Measurements from ENCODE around the gene PDLIM1. TPM values are rescaled to one million over a fixed set of nuclear protein-coding genes. Genes with fewer than 3 reads are reported as not detected.

PDLIM1 gene
- 100 to 1,000 TPM in 1 of 2 donors, 10 to 100 TPM in 1; 79.9 to 117 TPM for polyA plus RNA-seq

- no peaks in the 10 kb centered on the region for H3K27me3 ChIP-seq (ENCODE audit: control insufficient read depth in 1 of 2, insufficient read depth in 2 of 2, low read length in 2 of 2)
- 1% methylated on average over 87 to 119 of the region's 119 CpGs for WGBS, 2 donors
- no peaks in the 10 kb centered on the region for H3K9me3 ChIP-seq (ENCODE audit: control insufficient read depth in 2 of 2, insufficient read depth in 1 of 2, low read depth in 1 of 2, low read length in 1 of 2)
- no peaks in the 10 kb centered on the region for H3K36me3 ChIP-seq (ENCODE audit: control insufficient read depth in 2 of 2, insufficient read depth in 2 of 2, low read length in 1 of 2)
- H3K27ac ChIP-seq (ENCODE audit: low read depth in 2 of 2, low read length in 1 of 2): peak within 1 kb of the TSS; percentile 84 to 85
- peak within 1 kb of the TSS; percentile 71 to 97 for H3K4me3 ChIP-seq (ENCODE audit: low read depth in 1 of 2, low read length in 2 of 2)
- H3K4me1 ChIP-seq (ENCODE audit: control insufficient read depth in 2 of 2, insufficient read depth in 2 of 2, low read length in 1 of 2): peaks cover 11 to 21% of the 10 kb centered on the region in 2 donors
Measured at GRCh38 chr10:95290461-95291364, at the start of gene PDLIM1. Gene PDLIM1 (minus strand): TSS chr10:95291003. CDS start chr10:95290915, 88 bp downstream.

GRCh38 chr10:95339863-95340262, 49.1 kb upstream of the PDLIM1 start:
- Histone ChIP-seq H3K36me3 (ENCODE audit: control insufficient read depth in 2 of 2, insufficient read depth in 2 of 2, low read length in 1 of 2) (peaks cover 0 to 16% of the 10 kb centered on the region in 2 donors), H3K4me3 (ENCODE audit: low read depth in 1 of 2, low read length in 2 of 2) (no peak overlapping the region), H3K9me3 (ENCODE audit: control insufficient read depth in 2 of 2, insufficient read depth in 1 of 2, low read depth in 1 of 2, low read length in 1 of 2) (no peaks in the 10 kb centered on the region), H3K4me1 (ENCODE audit: control insufficient read depth in 2 of 2, insufficient read depth in 2 of 2, low read length in 1 of 2) (peaks cover 0 to 10% of the 10 kb centered on the region in 2 donors), H3K27me3 (ENCODE audit: control insufficient read depth in 1 of 2, insufficient read depth in 2 of 2, low read length in 2 of 2) (no peaks in the 10 kb centered on the region), H3K27ac (ENCODE audit: low read depth in 2 of 2, low read length in 1 of 2) (no peak overlapping the region)
- 100% methylated on average over 1 of the region's 1 CpG for WGBS, 2 donors

DNA sequence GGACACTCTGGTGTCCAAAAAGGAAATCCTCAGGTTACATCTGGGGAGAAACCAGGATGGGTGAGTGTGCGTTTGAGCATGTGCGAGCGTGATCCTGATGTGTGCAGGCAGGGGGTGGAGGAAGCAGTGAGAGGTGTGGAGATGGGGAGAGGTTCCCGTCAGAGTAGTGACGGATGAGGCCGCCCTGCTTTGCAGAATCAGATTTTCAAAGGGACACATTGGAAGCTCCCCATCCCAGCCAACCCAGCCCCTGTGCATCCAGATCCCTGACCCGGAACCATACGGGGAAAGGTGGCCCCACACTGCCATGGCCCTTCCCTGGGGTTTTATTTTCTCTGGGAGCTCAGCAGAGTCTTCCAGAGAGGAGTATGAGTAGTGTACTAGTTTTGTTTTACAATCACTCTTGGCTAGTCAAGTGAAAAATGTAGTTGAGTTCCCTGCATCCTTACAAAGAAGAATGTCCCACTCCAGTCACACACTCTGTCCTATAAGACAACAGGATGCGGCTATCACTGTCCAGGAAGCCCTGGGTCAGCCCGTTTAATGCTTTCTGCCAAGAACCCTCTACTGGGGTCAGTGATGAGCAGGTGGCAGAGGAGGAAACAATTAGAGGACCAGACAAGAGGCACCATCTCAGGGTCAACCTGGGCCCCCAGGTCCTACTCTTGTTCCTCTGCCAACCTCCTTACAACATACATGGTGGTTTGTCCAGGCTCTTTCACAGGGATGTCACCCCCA, 46.8 kb upstream of the PDLIM1 start:
- no peaks in the 10 kb centered on the region for H3K27me3 ChIP-seq (ENCODE audit: control insufficient read depth in 1 of 2, insufficient read depth in 2 of 2, low read length in 2 of 2)
- H3K36me3 ChIP-seq (ENCODE audit: control insufficient read depth in 2 of 2, insufficient read depth in 2 of 2, low read length in 1 of 2): peaks cover 0 to 16% of the 10 kb centered on the region in 2 donors
- no peak overlapping the region for H3K4me3 ChIP-seq (ENCODE audit: low read depth in 1 of 2, low read length in 2 of 2)
- H3K4me1 ChIP-seq (ENCODE audit: control insufficient read depth in 2 of 2, insufficient read depth in 2 of 2, low read length in 1 of 2): peaks cover 0 to 11% of the 10 kb centered on the region in 2 donors
- peak overlapping the region in 1 of 2 donors; percentile 56 for H3K27ac ChIP-seq (ENCODE audit: low read depth in 2 of 2, low read length in 1 of 2)
- no peaks in the 10 kb centered on the region for H3K9me3 ChIP-seq (ENCODE audit: control insufficient read depth in 2 of 2, insufficient read depth in 1 of 2, low read depth in 1 of 2, low read length in 1 of 2)
- WGBS, 2 donors: 82 to 84% methylated on average over 10 of the region's 10 CpGs

- WGBS, 2 donors: 95% methylated on average over 9 of the region's 9 CpGs
- H3K27me3 ChIP-seq (ENCODE audit: control insufficient read depth in 1 of 2, insufficient read depth in 2 of 2, low read length in 2 of 2): no peaks in the 10 kb centered on the region
- H3K36me3 ChIP-seq (ENCODE audit: control insufficient read depth in 2 of 2, insufficient read depth in 2 of 2, low read length in 1 of 2): peaks cover 0 to 16% of the 10 kb centered on the region in 2 donors
- peak overlapping the region in 1 of 2 donors; percentile 7 for H3K27ac ChIP-seq (ENCODE audit: low read depth in 2 of 2, low read length in 1 of 2)
- H3K4me1 ChIP-seq (ENCODE audit: control insufficient read depth in 2 of 2, insufficient read depth in 2 of 2, low read length in 1 of 2): peaks cover 0 to 11% of the 10 kb centered on the region in 2 donors
- H3K4me3 ChIP-seq (ENCODE audit: low read depth in 1 of 2, low read length in 2 of 2): no peak overlapping the region
- no peaks in the 10 kb centered on the region for H3K9me3 ChIP-seq (ENCODE audit: control insufficient read depth in 2 of 2, insufficient read depth in 1 of 2, low read depth in 1 of 2, low read length in 1 of 2)
Measured at GRCh38 chr10:95336702-95337101, 45.9 kb upstream of the PDLIM1 start.

- H3K27ac ChIP-seq (ENCODE audit: low read depth in 2 of 2, low read length in 1 of 2): peak overlapping the region in 1 of 2 donors; percentile 7
- no peaks in the 10 kb centered on the region for H3K9me3 ChIP-seq (ENCODE audit: control insufficient read depth in 2 of 2, insufficient read depth in 1 of 2, low read depth in 1 of 2, low read length in 1 of 2)
- no peaks in the 10 kb centered on the region for H3K27me3 ChIP-seq (ENCODE audit: control insufficient read depth in 1 of 2, insufficient read depth in 2 of 2, low read length in 2 of 2)
- peaks cover 0 to 16% of the 10 kb centered on the region in 2 donors for H3K36me3 ChIP-seq (ENCODE audit: control insufficient read depth in 2 of 2, insufficient read depth in 2 of 2, low read length in 1 of 2)
- H3K4me3 ChIP-seq (ENCODE audit: low read depth in 1 of 2, low read length in 2 of 2): no peak overlapping the region
- H3K4me1 ChIP-seq (ENCODE audit: control insufficient read depth in 2 of 2, insufficient read depth in 2 of 2, low read length in 1 of 2): peaks cover 0 to 11% of the 10 kb centered on the region in 2 donors
- WGBS, 2 donors: 90 to 96% methylated on average over 19 of the region's 19 CpGs
Measured at GRCh38 chr10:95335933-95336699, 45.3 kb upstream of the PDLIM1 start.

- H3K36me3 ChIP-seq (ENCODE audit: control insufficient read depth in 2 of 2, insufficient read depth in 2 of 2, low read length in 1 of 2): peaks cover 0 to 16% of the 10 kb centered on the region in 2 donors
- H3K9me3 ChIP-seq (ENCODE audit: control insufficient read depth in 2 of 2, insufficient read depth in 1 of 2, low read depth in 1 of 2, low read length in 1 of 2): no peaks in the 10 kb centered on the region
Measured at GRCh38 chr10:95334805-95335144, 44.0 kb upstream of the PDLIM1 start.

DNA sequence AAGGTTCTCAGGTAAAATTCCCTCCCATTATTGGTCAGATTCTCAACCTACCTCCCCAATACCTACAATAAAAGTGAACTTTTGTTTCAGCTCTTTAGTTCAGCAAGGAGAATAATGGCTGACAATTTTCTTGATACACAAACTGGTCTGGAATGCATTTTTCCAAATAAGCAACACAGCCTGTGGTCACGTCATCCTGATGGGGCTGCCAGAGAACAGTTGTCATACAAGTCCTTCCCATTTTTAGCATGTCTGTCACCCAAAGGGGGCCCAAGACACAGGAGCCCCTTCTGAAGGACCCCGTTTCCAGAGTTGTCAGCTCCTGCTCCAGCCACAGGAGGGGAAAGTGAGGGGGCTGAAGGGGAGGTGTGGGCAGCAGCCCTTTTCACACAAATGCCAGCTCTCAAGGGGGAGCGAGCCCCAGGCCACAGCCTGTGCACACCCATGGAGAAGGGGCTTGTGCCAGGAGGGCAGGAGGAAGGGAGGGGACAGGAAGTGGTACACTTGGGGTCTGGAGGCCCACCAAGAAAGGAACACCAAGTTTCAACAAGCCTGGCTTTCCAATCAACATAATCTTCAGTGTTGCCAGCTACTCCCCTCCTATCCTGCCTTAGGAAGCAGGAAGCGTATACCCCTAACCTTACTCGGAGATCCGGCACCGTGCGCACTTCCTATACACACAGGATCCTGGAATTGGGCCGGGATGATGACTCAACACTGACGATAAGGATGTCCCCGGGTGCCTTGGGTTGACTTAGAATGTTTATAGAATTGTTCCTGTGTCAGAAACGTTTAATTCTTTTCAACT, 43.4 kb upstream of the PDLIM1 start:
- Histone ChIP-seq H3K27me3 (ENCODE audit: control insufficient read depth in 1 of 2, insufficient read depth in 2 of 2, low read length in 2 of 2) (no peaks in the 10 kb centered on the region), H3K4me3 (ENCODE audit: low read depth in 1 of 2, low read length in 2 of 2) (no peak overlapping the region), H3K36me3 (ENCODE audit: control insufficient read depth in 2 of 2, insufficient read depth in 2 of 2, low read length in 1 of 2) (peaks cover 0 to 14% of the 10 kb centered on the region in 2 donors), H3K27ac (ENCODE audit: low read depth in 2 of 2, low read length in 1 of 2) (peak overlapping the region; percentile 69 to 91), H3K9me3 (ENCODE audit: control insufficient read depth in 2 of 2, insufficient read depth in 1 of 2, low read depth in 1 of 2, low read length in 1 of 2) (no peaks in the 10 kb centered on the region), H3K4me1 (ENCODE audit: control insufficient read depth in 2 of 2, insufficient read depth in 2 of 2, low read length in 1 of 2) (peaks cover 0 to 10% of the 10 kb centered on the region in 2 donors)
- 52 to 56% methylated on average over 12 of the region's 12 CpGs for WGBS, 2 donors

More at GRCh38 chr10:95334805-95335144, 44.0 kb upstream of the PDLIM1 start:
- H3K4me1 ChIP-seq (ENCODE audit: control insufficient read depth in 2 of 2, insufficient read depth in 2 of 2, low read length in 1 of 2): peaks cover 0 to 11% of the 10 kb centered on the region in 2 donors
- H3K27ac ChIP-seq (ENCODE audit: low read depth in 2 of 2, low read length in 1 of 2): peak overlapping the region; percentile 55 to 91
- H3K27me3 ChIP-seq (ENCODE audit: control insufficient read depth in 1 of 2, insufficient read depth in 2 of 2, low read length in 2 of 2): no peaks in the 10 kb centered on the region
- WGBS, 2 donors: 71 to 80% methylated on average over 3 of the region's 3 CpGs
- no peak overlapping the region for H3K4me3 ChIP-seq (ENCODE audit: low read depth in 1 of 2, low read length in 2 of 2)

GRCh38 chr10:95332666-95333249, 42.0 kb upstream of the PDLIM1 start:
- Histone ChIP-seq H3K36me3 (ENCODE audit: control insufficient read depth in 2 of 2, insufficient read depth in 2 of 2, low read length in 1 of 2) (peaks cover 0 to 8% of the 10 kb centered on the region in 2 donors), H3K27ac (ENCODE audit: low read depth in 2 of 2, low read length in 1 of 2) (no peak overlapping the region), H3K9me3 (ENCODE audit: control insufficient read depth in 2 of 2, insufficient read depth in 1 of 2, low read depth in 1 of 2, low read length in 1 of 2) (no peaks in the 10 kb centered on the region), H3K27me3 (ENCODE audit: control insufficient read depth in 1 of 2, insufficient read depth in 2 of 2, low read length in 2 of 2) (no peaks in the 10 kb centered on the region), H3K4me3 (ENCODE audit: low read depth in 1 of 2, low read length in 2 of 2) (no peak overlapping the region), H3K4me1 (ENCODE audit: control insufficient read depth in 2 of 2, insufficient read depth in 2 of 2, low read length in 1 of 2) (peaks cover 0 to 7% of the 10 kb centered on the region in 2 donors)
- WGBS, 2 donors: 90 to 94% methylated on average over 4 of the region's 4 CpGs
